ENCODE measurements around the gene SNTB2. TPM values are rescaled to one million over a fixed set of nuclear protein-coding genes. Genes with fewer than 3 reads are reported as not detected.

The SNTB2 gene
- polyA plus RNA-seq, 1 of the 3 experiments (the other 2 are of a cell fraction) = 13.0 TPM

DNA sequence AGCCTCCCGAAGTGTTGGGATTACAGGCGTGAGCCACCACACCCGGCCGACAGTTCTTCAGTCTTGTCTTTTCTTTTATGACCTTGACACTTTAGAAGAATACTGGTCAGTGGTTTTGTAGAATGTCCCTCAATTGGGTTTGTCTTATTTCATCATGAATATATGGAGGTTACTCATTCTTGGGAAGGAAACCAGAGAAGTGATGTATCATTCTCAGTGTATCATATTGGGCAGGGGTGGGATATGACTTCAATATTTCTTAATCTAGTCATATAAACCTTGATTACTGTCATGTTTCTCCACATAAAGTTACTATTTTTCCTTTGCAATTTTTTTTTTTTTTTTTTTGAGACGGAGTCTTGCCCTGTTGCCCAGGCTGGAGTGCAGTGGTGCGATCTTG is 36.9 kb downstream of the SNTB2 start:
- H3K36me3 ChIP-seq (replicated peaks in 1 of 2; ENCODE audit: control insufficient read depth in 1 of 2, insufficient read depth in 2 of 2, low read length in 1 of 2) = no peaks in the 10 kb centered on the region
- H3K9ac ChIP-seq = no peak overlapping the region
- no peaks in the 10 kb centered on the region for H3K9me2 ChIP-seq
- no peak for DNase-seq
- H3F3A ChIP-seq (replicated peaks; ENCODE audit: insufficient read depth) = peaks cover 20% of the 10 kb centered on the region
- ChIA-PET CTCF (interaction anchor here (1.6 kb wide), 1 partner anchor 12 kb away, joined by 4 read pairs; no protein-coding TSS in a partner anchor), POLR2A (no interaction called here)
- WGBS (ENCODE audit: low lambda C conversion rate) = 94% methylated on average over 6 of the region's 6 CpGs
- peaks cover 0 to 29% of the 10 kb centered on the region in 2 experiments; a peak in 1 of 4 replicates for H3K4me1 ChIP-seq (ENCODE audit: control insufficient read depth in 1 of 2, insufficient read depth in 2 of 2, low read depth in 1 of 2, low read length in 1 of 2)
- H3K27me3 ChIP-seq (ENCODE audit: insufficient read depth) = no peaks in the 10 kb centered on the region
- H4K20me1 ChIP-seq (ENCODE audit: insufficient read depth) = peaks cover 33% of the 10 kb centered on the region
- H3K4me3 ChIP-seq (ENCODE audit: low read depth in 2 of 2, low read length in 1 of 2) = no peak overlapping the region
- H3K4me2 ChIP-seq = no peak overlapping the region
- no peak overlapping the region for H3K27ac ChIP-seq (ENCODE audit: low read depth in 2 of 2, low read length in 1 of 2)
- peaks cover 90% of the 10 kb centered on the region for H3K79me2 ChIP-seq (ENCODE audit: insufficient read depth)
- no peak for TF ChIP-seq FOXJ3 (CRISPR knock-in tag; IDR thresholded peaks at IDR 0.05)
- no peak for TF ChIP-seq RXRA (IDR thresholded peaks at IDR 0.05; ENCODE audit: borderline replicate concordance, low read depth)
- TF ChIP-seq, protein P1, sequence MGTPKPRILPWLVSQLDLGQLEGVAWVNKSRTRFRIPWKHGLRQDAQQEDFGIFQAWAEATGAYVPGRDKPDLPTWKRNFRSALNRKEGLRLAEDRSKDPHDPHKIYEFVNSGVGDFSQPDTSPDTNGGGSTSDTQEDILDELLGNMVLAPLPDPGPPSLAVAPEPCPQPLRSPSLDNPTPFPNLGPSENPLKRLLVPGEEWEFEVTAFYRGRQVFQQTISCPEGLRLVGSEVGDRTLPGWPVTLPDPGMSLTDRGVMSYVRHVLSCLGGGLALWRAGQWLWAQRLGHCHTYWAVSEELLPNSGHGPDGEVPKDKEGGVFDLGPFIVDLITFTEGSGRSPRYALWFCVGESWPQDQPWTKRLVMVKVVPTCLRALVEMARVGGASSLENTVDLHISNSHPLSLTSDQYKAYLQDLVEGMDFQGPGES (IDR thresholded peaks at IDR 0.05; ENCODE audit: low read depth, low read length) = no peak
- no peak for TF ChIP-seq RFX5 (IDR thresholded peaks at IDR 0.05; ENCODE audit: low read length)
- TF ChIP-seq YY1 (IDR thresholded peaks at IDR 0.05; ENCODE audit: low read depth) = no peak
- TF ChIP-seq MXI1 (IDR thresholded peaks at IDR 0.05; ENCODE audit: low read depth, low read length) = no peak
- TF ChIP-seq RCOR1 (IDR thresholded peaks at IDR 0.05; ENCODE audit: low read length) = no peak
- no peak for TF ChIP-seq EP300 (IDR thresholded peaks at IDR 0.05; ENCODE audit: borderline replicate concordance in 1 of 2, low read depth in 1 of 2, low read length in 1 of 2)
- TF ChIP-seq NRF1 (IDR thresholded peaks at IDR 0.05; ENCODE audit: low read depth, low read length) = no peak
- TF ChIP-seq CHD2 (IDR thresholded peaks at IDR 0.05; ENCODE audit: low read length, partially characterized antibody) = no peak
- TF ChIP-seq FOXM1 (IDR thresholded peaks at IDR 0.05; ENCODE audit: low read depth) = no peak
- no peak for TF ChIP-seq JUND (IDR thresholded peaks at IDR 0.05)
- TF ChIP-seq, protein P2, sequence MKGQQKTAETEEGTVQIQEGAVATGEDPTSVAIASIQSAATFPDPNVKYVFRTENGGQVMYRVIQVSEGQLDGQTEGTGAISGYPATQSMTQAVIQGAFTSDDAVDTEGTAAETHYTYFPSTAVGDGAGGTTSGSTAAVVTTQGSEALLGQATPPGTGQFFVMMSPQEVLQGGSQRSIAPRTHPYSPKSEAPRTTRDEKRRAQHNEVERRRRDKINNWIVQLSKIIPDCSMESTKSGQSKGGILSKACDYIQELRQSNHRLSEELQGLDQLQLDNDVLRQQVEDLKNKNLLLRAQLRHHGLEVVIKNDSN (IDR thresholded peaks at IDR 0.05; ENCODE audit: borderline replicate concordance, low read depth) = no peak
- TF ChIP-seq TAF1 (IDR thresholded peaks at IDR 0.05; ENCODE audit: borderline replicate concordance, low read depth, low read length) = no peak
- TF ChIP-seq FOSL2 (IDR thresholded peaks at IDR 0.05; ENCODE audit: borderline replicate concordance, low read depth) = no peak
- TF ChIP-seq, protein P3, sequence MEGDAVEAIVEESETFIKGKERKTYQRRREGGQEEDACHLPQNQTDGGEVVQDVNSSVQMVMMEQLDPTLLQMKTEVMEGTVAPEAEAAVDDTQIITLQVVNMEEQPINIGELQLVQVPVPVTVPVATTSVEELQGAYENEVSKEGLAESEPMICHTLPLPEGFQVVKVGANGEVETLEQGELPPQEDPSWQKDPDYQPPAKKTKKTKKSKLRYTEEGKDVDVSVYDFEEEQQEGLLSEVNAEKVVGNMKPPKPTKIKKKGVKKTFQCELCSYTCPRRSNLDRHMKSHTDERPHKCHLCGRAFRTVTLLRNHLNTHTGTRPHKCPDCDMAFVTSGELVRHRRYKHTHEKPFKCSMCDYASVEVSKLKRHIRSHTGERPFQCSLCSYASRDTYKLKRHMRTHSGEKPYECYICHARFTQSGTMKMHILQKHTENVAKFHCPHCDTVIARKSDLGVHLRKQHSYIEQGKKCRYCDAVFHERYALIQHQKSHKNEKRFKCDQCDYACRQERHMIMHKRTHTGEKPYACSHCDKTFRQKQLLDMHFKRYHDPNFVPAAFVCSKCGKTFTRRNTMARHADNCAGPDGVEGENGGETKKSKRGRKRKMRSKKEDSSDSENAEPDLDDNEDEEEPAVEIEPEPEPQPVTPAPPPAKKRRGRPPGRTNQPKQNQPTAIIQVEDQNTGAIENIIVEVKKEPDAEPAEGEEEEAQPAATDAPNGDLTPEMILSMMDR (IDR thresholded peaks at IDR 0.05) = no peak
- no peak for TF ChIP-seq EZH2phosphoT487 (IDR thresholded peaks at IDR 0.05; ENCODE audit: borderline replicate concordance, low read depth)
- H3K9me3 ChIP-seq = no peaks in the 10 kb centered on the region
- H2AFZ ChIP-seq (ENCODE audit: low read depth) = no peak overlapping the region

Data from SK-N-SH (cell line).